ENCODE results near the gene ANKRD23. TPM values are rescaled to one million over a fixed set of nuclear protein-coding genes. Genes with fewer than 3 reads are reported as not detected.

ANKRD23 gene
- total and polyA plus RNA-seq, 2 of the 8 experiments (the other 6 are each of a cell fraction or from before 2014, with no cell fraction given): 3.4 to 3.5 TPM

DNA sequence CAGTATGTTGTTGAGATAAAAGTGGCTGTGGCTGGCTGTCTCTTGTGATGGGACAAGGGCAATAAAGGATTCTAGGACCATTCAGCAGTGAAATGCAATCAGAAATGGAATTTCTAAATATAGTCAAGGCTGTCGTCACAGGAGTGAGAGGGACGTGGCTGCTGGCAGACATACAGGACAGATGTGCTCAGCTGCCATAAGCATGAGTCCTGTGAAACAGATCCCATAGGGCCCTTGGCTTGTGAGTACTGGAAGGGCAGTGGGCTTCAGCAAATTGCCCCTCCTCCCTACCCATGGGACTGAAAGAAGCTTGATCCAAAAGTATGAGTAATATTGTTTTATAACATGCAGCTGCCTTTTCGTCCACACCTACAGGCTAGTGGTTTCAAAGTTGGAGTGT is 31.9 kb downstream of the ANKRD23 start:
- POLR2A ChIA-PET (ENCODE audit: partially characterized antibody): interaction anchor here (1.2 to 1.8 kb wide), 2 partner anchors 28 to 57 kb away, joined by 3 read pairs; no protein-coding TSS in a partner anchor
- Histone ChIP-seq H3K27me3 (replicated peaks in 1 of 4; ENCODE audit: control insufficient read depth in 3 of 4, extremely low read depth in 1 of 4, insufficient read depth in 3 of 4, low read length in 3 of 4) (no peaks in the 10 kb centered on the region), H3K9me3 (ENCODE audit: insufficient read depth in 2 of 2, low read depth in 1 of 2, low read length in 1 of 2) (no peaks in the 10 kb centered on the region), H2AFZ (ENCODE audit: low read length) (no peak overlapping the region), H2AK5ac (ENCODE audit: low read depth, low read length) (no peak overlapping the region), H4K8ac (ENCODE audit: extremely low read depth, insufficient read depth, low read length) (no peak overlapping the region), H2BK5ac (ENCODE audit: low read depth, low read length) (no peak overlapping the region), H3K4me2 (ENCODE audit: insufficient read depth in 1 of 2, low read depth in 2 of 2, low read length in 2 of 2) (no peak overlapping the region), H3K9ac (replicated peaks in 1 of 4; ENCODE audit: extremely low read depth in 1 of 4, low read depth in 3 of 4, low read length in 3 of 4) (no peak overlapping the region), H4K91ac (replicated peaks; ENCODE audit: insufficient read length, low read length) (no peak overlapping the region), H3K27ac (ENCODE audit: low read depth, low read length) (no peak overlapping the region), H2BK20ac (ENCODE audit: low read length) (no peak overlapping the region), H3K4me1 (replicated peaks in 1 of 4; ENCODE audit: control insufficient read depth in 3 of 4, insufficient read depth in 4 of 4, low read length in 3 of 4) (no peaks in the 10 kb centered on the region), H3K79me1 (ENCODE audit: low read depth, low read length) (no peaks in the 10 kb centered on the region), H3K56ac (replicated peaks; ENCODE audit: insufficient read length, low read depth, low read length) (no peak overlapping the region), H3K79me2 (ENCODE audit: control insufficient read depth in 1 of 2, insufficient read depth in 2 of 2, low read length in 2 of 2) (no peaks in the 10 kb centered on the region), H4K5ac (ENCODE audit: insufficient read length, low read depth, low read length) (no peak overlapping the region), H3K4me3 (ENCODE audit: extremely low read depth in 1 of 4, insufficient read depth in 2 of 4, low read depth in 3 of 4, low read length in 4 of 4) (no peak overlapping the region), H3K18ac (ENCODE audit: extremely low read depth, low read length) (no peak overlapping the region), H4K20me1 (replicated peaks in 1 of 2; ENCODE audit: control insufficient read depth in 1 of 2, insufficient read depth in 2 of 2, low read length in 2 of 2) (no peaks in the 10 kb centered on the region), H2BK12ac (ENCODE audit: low read depth, low read length) (no peak overlapping the region), H3K4ac (replicated peaks; ENCODE audit: insufficient read length, low read depth, low read length) (no peak overlapping the region), H2BK15ac (ENCODE audit: low read length) (no peak overlapping the region), H3K23ac (ENCODE audit: insufficient read length) (no peak overlapping the region), H3K14ac (ENCODE audit: insufficient read length) (no peak overlapping the region), H3K23me2 (ENCODE audit: low read depth, low read length) (peaks cover 8% of the 10 kb centered on the region), H2BK120ac (replicated peaks; ENCODE audit: low read depth, low read length) (no peak overlapping the region), H3K36me3 (ENCODE audit: control insufficient read depth in 2 of 4, insufficient read depth in 4 of 4, low read length in 3 of 4) (no peaks in the 10 kb centered on the region)
- DNase-seq (ENCODE audit: low read depth in 1 of 2, low spot score in 2 of 2) (no peak), FAIRE-seq (no peak)
- WGBS, 2 experiments (ENCODE audit: extremely low coverage in 1 of 2, insufficient coverage in 1 of 2, insufficient read length in 1 of 2, insufficient replicate concordance in 2 of 2, low coverage in 1 of 2, low lambda C conversion rate in 2 of 2, missing lambda C conversion rate in 1 of 2): 86% methylated on average over 3 of the region's 3 CpGs; no CpG with 5 or more reads in 1 of the 2 experiments
- TF ChIP-seq CHD2 (IDR thresholded peaks at IDR 0.05; ENCODE audit: low read length) (no peak), POLR2AphosphoS5 (IDR thresholded peaks at IDR 0.05; ENCODE audit: low read depth, low read length) (no peak), CBX5 (IDR thresholded peaks at IDR 0.05; ENCODE audit: low read depth, low read length) (no peak), EGR1 (IDR thresholded peaks at IDR 0.05; ENCODE audit: borderline replicate concordance, low read depth, low read length) (no peak)
- TF ChIP-seq, protein P1, sequence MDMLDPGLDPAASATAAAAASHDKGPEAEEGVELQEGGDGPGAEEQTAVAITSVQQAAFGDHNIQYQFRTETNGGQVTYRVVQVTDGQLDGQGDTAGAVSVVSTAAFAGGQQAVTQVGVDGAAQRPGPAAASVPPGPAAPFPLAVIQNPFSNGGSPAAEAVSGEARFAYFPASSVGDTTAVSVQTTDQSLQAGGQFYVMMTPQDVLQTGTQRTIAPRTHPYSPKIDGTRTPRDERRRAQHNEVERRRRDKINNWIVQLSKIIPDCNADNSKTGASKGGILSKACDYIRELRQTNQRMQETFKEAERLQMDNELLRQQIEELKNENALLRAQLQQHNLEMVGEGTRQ (IDR thresholded peaks at IDR 0.05; ENCODE audit: low read length): no peak
- TF ChIP-seq, protein P2, sequence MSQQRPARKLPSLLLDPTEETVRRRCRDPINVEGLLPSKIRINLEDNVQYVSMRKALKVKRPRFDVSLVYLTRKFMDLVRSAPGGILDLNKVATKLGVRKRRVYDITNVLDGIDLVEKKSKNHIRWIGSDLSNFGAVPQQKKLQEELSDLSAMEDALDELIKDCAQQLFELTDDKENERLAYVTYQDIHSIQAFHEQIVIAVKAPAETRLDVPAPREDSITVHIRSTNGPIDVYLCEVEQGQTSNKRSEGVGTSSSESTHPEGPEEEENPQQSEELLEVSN (IDR thresholded peaks at IDR 0.05): no peak
- CTCF ChIA-PET (ENCODE audit: partially characterized antibody): interaction anchor here (1.1 kb wide), 1 partner anchor 139 kb away, joined by 3 read pairs; no protein-coding TSS in a partner anchor

Data from H1 (cell line).